Neural crest cell (in vitro differentiated cells): Measurements from ENCODE around the gene TK2. TPM values are rescaled to one million over a fixed set of nuclear protein-coding genes. Genes with fewer than 3 reads are reported as not detected.

Source experiments
- DNase-seq: peaks from one replicate; pipeline ENCODE4 v3.0.0; 2021; ENCODE audit warnings: low read depth, mixed read lengths, low spot score
- H3K27ac Mint-ChIP-seq: one replicate; pipeline ENCODE4 v1.8.0; 2021; ENCODE audit warnings: mild to moderate bottlenecking, mixed read lengths; ENCODE audit not compliant: unreplicated experiment
- H3K27me3 Mint-ChIP-seq: 2 replicates; pipeline ENCODE4 v1.8.0; 2021; ENCODE audit warnings: low read depth, mild to moderate bottlenecking, mixed read lengths
- H3K36me3 Mint-ChIP-seq: 2 replicates; pipeline ENCODE4 v1.8.0; 2021; ENCODE audit warnings: low read depth, mild to moderate bottlenecking, mixed read lengths
- H3K4me1 Mint-ChIP-seq: 2 replicates; pipeline ENCODE4 v1.8.0; 2021; ENCODE audit warnings: mixed read lengths
- H3K4me3 Mint-ChIP-seq: one replicate; pipeline ENCODE4 v1.8.0; 2021; ENCODE audit warnings: mild to moderate bottlenecking, mixed read lengths
- H3K9me3 Mint-ChIP-seq: 2 replicates; pipeline ENCODE4 v1.8.0; 2021; ENCODE audit warnings: mixed read lengths
- CTCF ChIP-seq: fragments of 200-600 bp; sonication (generic); conservative IDR thresholded peaks from 2 replicates; pipeline ENCODE4 v1.5.0; 2021; ENCODE audit warnings: antibody characterized with exemption, mild to moderate bottlenecking
- total RNA-seq: library from RNA; stranded (reverse); gene quantifications from 2 replicates; pipeline ENCODE4 v1.2.1, GENCODE V29; 2021

TK2 gene
- total RNA-seq, 1 donor from 2014 or later = 16.3 TPM

GRCh38 chr16:66551348-66551759 is 1.4 kb upstream of the TK2 start:
- H3K27ac Mint-ChIP-seq = peak overlapping the region; percentile 24
- H3K27me3 Mint-ChIP-seq = no peaks in the 10 kb centered on the region
- peaks cover 77% of the 10 kb centered on the region for H3K4me1 Mint-ChIP-seq
- peak overlapping the region; percentile 90 for H3K4me3 Mint-ChIP-seq
- peaks cover 18% of the 10 kb centered on the region for H3K36me3 Mint-ChIP-seq
- H3K9me3 Mint-ChIP-seq = peaks cover 3% of the 10 kb centered on the region
- peak; percentile 22 for DNase-seq
- TF ChIP-seq CTCF = peak; percentile 51

- H3K4me3 Mint-ChIP-seq = peak overlapping the region; percentile 79
- peaks cover 55% of the 10 kb centered on the region for H3K4me1 Mint-ChIP-seq
- TF ChIP-seq CTCF = no peak
- H3K27ac Mint-ChIP-seq = no peak overlapping the region
- DNase-seq = no peak
- H3K27me3 Mint-ChIP-seq = no peaks in the 10 kb centered on the region
- peaks cover 8% of the 10 kb centered on the region for H3K36me3 Mint-ChIP-seq
- peaks cover 3% of the 10 kb centered on the region for H3K9me3 Mint-ChIP-seq
Observed at GRCh38 chr16:66548868-66549267, 1.1 kb downstream of the TK2 start.

GRCh38 chr16:66548068-66548467 is 1.9 kb downstream of the TK2 start:
- peaks cover 3% of the 10 kb centered on the region for H3K36me3 Mint-ChIP-seq
- peaks cover 3% of the 10 kb centered on the region for H3K9me3 Mint-ChIP-seq
- peak overlapping the region; percentile 47 for H3K27ac Mint-ChIP-seq
- H3K4me1 Mint-ChIP-seq = peaks cover 47% of the 10 kb centered on the region
- H3K4me3 Mint-ChIP-seq = peak overlapping the region; percentile 79
- TF ChIP-seq CTCF = no peak
- no peaks in the 10 kb centered on the region for H3K27me3 Mint-ChIP-seq
- DNase-seq = no peak

GRCh38 chr16:66547101-66547989 is 2.6 kb downstream of the TK2 start:
- Mint-ChIP-seq H3K4me3 (peak overlapping the region; percentile 79), H3K9me3 (peaks cover under 1% of the 10 kb centered on the region), H3K27ac (no peak overlapping the region), H3K27me3 (no peaks in the 10 kb centered on the region), H3K4me1 (peaks cover 42% of the 10 kb centered on the region), H3K36me3 (peaks cover under 1% of the 10 kb centered on the region)
- no peak for TF ChIP-seq CTCF
- DNase-seq = no peak

- no peaks in the 10 kb centered on the region for H3K9me3 Mint-ChIP-seq
- H3K36me3 Mint-ChIP-seq = no peaks in the 10 kb centered on the region
- H3K27ac Mint-ChIP-seq = no peak overlapping the region
Observed at GRCh38 chr16:66544016-66544757, 5.7 kb downstream of the TK2 start.

More at GRCh38 chr16:66544016-66544757, 5.7 kb downstream of the TK2 start:
- DNase-seq = no peak
- Mint-ChIP-seq H3K4me1 (peaks cover 21% of the 10 kb centered on the region), H3K4me3 (no peak overlapping the region), H3K27me3 (no peaks in the 10 kb centered on the region)
- TF ChIP-seq CTCF = no peak
